GM19328 (cell line): ENCODE results near the gene KCNT1.

Experiments
- ATAC-seq: cut with Tn5 transposase; IDR thresholded peaks from one replicate; pipeline ENCODE4 v1.9.1; 2021; ENCODE audit warnings: mild to moderate bottlenecking, moderate library complexity; ENCODE audit not compliant: unreplicated experiment

KCNT1 gene

GRCh38 chr9:135762921-135763320 lies 60.9 kb downstream of the KCNT1 start:
- ATAC-seq, result no peak

- no peak for ATAC-seq
Measured at GRCh38 chr9:135763716-135764446, 61.9 kb downstream of the KCNT1 start.

DNA sequence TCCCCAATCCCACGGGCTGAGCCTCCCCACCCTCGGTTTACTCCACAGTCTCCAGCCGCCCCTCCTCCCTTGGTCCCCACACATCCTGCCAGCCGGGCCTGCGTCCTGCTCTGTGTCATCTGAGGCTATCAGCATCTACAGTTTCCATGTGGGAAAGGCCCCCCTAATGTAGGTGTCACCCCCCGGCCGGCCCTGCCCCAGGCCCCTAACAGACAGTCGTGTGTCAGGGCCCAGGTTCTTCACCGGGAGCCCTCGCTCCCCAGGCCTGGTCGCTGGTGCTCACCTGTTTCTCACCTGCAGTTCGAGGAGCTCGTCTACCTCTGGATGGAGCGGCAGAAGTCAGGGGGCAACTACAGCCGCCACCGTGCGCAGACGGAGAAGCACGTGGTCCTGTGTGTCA lies 62.7 kb downstream of the KCNT1 start:
- no peak for ATAC-seq

DNA sequence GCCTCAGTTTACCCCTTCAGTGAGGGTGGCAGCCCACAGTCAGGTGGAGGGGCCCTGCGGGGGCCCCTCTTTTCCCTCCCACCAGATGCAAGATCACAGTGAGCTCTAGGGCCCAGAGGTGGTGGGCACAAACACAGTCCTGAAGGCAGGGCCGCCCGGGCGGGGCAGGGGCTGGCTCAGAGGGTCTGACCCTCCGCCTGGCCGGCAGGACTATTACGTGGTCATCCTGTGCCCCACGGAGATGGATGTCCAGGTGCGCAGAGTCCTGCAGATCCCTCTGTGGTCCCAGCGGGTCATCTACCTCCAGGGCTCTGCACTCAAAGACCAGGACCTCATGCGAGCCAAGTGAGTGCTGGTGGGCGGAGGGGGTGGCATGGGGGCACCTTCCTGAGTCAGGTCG lies 63.4 kb downstream of the KCNT1 start:
- no peak for ATAC-seq

DNA sequence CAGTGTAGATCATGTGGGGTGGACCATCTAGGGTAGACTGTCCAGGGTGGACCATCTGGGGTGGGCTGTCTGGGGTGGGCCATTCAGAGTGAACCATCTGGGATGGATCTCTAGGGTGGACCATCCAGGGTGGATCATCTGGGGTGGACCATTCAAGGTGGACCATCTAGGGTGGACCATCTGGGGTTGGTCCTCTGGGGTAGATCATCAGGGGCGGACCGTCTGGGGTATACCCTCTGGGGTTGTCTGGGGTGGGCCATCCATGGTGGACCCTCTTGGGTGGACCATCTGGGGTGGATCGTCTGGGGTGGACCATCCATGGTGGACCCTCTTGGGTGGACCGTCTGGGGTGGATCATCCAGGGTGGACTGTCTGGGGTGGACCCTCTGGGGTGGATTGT lies 64.3 kb downstream of the KCNT1 start:
- ATAC-seq, result no peak

DNA sequence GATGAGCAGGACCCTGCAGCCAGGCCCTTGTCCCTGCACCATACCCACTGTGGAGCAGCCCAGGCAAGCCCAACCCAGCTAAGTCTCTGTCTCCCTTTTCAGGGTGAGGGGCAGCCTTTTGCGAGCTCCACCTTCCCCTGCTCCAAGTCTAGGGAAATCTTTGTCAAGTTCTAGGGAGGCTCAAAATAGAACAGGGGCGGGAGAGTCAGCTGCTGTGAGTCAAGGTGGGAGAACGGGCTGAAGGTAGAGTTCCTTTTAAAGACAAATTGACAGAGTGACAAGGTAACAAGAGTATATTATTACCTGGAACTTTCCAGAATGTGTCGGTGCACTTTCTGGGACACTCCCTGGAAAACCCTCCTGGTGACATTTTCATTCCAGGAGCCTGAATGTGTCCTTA lies 64.7 kb downstream of the KCNT1 start:
- ATAC-seq, result no peak

GRCh38 chr9:135768516-135769218 lies 66.7 kb downstream of the KCNT1 start:
- ATAC-seq, result no peak

- no peak for ATAC-seq
Measured at GRCh38 chr9:135769489-135770202, 67.7 kb downstream of the KCNT1 start.

DNA sequence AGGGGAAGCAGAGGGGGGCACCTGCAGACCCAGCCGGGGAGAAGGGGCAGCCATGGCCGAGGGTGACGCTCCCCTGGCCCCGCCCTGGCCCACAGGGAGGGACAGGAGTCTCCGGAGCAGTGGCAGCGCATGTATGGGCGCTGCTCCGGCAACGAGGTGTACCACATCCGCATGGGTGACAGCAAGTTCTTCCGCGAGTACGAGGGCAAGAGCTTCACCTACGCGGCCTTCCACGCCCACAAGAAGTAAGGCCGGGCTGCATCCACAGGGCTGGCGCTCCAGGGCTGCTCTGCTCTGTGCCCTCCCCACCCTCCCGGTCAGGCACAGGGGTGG lies 68.2 kb downstream of the KCNT1 start:
- ATAC-seq, result no peak

- no peak for ATAC-seq
Measured at GRCh38 chr9:135770771-135771170, 68.8 kb downstream of the KCNT1 start.

DNA sequence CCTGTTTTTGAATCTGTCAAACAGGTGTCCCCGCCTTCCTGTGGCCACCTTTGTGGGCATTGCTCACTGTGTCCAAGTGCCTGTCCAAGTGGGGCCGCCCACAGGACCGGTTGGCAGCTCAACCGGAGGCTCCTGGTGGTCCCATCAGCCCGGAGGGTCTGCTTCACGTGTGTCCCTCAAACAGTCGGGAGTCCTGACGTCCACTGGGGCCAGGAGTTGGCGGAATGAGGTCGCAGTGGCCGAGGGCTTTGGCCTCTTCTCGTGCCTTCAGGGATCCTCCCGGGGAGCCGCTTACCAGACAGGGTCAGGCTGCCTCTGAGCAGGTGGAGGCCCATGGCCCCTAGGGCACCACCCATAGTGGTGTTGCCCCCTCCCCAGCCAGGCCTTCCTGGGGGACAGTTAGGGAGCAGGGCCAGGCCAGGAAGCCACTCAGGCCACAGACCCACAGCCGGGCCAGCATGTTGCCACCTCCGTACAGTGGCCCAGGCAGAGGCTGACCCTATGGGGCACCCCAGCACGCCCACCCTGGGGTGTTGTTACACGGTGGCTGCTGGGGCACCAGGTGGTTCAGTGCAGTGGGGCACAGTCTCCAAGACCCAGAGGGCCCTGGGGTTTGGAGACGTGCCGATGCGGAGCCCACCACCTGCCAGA lies 69.5 kb downstream of the KCNT1 start:
- ATAC-seq, result no peak

GRCh38 chr9:135772056-135772646 lies 70.2 kb downstream of the KCNT1 start:
- ATAC-seq, result no peak

DNA sequence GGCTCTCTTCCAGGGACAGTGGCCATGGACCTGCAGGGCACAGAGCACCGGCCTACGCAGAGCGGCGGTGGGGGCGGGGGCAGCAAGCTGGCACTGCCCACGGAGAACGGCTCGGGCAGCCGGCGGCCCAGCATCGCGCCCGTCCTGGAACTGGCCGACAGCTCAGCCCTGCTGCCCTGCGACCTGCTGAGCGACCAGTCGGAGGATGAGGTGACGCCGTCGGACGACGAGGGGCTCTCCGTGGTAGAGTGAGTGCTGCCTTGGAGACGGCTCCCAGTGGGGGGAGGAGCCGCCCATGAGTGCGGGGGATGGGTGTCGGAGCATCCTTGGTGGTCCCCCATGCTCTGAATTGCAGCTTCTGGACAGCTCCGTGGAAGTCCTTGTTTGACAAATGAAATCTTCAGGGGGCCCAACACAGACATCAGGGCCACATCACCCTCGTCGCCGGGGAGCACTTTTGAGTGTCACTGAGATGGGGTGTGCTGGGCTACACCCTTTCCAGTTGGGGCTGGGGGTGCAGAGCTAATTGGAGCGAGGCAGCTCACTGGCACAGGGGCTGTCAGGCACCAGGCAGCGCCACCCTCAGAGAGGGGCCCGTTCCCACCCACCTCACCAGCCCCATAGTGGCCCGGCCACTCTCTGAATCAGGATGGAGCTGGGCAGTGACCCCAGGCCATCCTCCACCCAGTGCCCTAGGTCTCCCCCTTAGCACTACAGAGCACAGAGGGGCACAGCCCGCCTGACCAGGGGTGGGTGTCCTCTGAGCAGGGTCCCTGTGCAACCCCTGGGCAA lies 70.9 kb downstream of the KCNT1 start:
- ATAC-seq, result no peak

DNA sequence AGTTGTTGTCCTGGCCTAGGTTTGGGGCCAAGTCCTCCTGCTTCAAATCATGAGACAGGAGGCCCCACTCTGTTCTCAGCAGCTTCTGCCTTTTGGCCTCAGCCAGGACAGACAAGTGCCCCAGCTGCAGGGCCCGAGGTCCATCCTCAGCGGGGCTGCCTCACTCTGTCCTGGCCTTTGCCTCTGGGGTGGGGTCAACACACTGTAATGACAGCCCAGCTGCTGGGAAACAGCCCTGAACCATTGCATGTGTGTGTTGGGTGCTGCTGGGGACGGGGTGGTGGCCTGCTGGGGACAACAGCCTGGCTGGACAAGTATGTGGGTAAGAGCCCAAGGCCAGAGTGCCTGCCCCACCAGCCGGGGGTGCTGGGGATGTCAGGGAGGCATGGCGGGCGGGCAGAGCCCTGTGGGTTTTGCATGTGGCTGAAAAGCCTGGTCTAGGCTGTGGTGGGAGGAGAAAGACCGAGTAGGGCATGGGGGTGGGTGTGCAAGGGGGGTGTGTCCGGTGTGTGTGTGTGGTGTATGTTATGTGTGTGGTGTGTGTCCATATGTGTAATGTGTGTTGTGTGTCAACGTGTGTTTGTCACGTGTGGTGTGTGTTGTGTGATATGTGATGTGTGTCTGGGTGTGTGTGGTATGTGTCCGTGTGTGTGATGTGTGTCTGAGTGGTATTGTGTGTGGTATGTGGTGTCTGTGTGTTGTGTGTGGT lies 71.7 kb downstream of the KCNT1 start:
- ATAC-seq, result no peak

- ATAC-seq, result no peak
Measured at GRCh38 chr9:135774239-135774747, 72.3 kb downstream of the KCNT1 start.

DNA sequence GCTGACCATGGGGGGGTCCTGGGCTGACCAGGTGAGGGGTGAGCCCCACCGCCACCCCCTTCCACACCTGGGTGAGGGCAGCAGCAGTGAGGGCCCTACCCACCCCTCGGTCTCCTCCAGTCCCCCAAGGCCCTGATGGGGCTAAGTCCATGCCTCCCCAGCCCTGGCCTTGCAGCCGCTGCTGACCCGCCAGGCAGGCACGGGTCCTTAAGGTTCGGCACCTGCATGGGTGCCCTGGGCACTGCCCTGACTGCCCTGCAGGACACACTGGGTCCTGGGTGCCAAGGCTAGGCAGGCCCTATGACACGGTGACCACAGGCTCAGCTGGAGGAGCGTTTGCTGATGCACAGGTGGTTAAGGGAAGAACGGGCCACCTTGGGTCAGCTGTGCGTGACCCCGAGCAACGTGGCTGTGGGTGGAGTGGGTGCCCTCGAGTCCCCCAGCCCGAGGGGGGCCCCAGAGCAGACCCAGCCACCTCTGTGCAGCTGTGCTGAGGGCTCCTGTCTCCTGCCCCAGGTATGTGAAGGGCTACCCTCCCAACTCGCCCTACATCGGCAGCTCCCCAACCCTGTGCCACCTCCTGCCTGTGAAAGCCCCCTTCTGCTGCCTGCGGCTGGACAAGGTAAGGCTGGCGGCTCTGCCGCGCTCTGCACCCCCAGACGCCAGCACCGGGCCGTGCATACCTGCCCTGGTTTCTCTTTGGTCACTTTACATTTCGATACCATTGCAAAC lies 73.0 kb downstream of the KCNT1 start:
- ATAC-seq, result no peak

- ATAC-seq, result no peak
Measured at GRCh38 chr9:135775911-135776310, 73.9 kb downstream of the KCNT1 start.

GRCh38 chr9:135776893-135777622 lies 75.1 kb downstream of the KCNT1 start:
- no peak for ATAC-seq
